HEK293 (cell line): Measurements from ENCODE around the gene PTGER2.

Experiments used
- ATF2 ChIP-seq: fragments of 450-650 bp; formaldehyde crosslinking; IDR thresholded peaks from 2 replicates; pipeline ENCODE4 v1.5.1; 2016; ENCODE audit warnings: missing biosample characterization, missing genetic modification characterization, low read depth
- GLIS2 ChIP-seq: fragments of 450-650 bp; formaldehyde crosslinking; IDR thresholded peaks from 2 replicates; pipeline ENCODE4 v1.5.1; 2016; ENCODE audit warnings: missing biosample characterization, missing genetic modification characterization
- HOXD13 ChIP-seq: sonication (generic); formaldehyde crosslinking; IDR thresholded peaks from 2 replicates; pipeline ENCODE4 v1.8.0; 2022; ENCODE audit warnings: missing genetic modification reagents, borderline replicate concordance
- ZBTB7A ChIP-seq: fragments of 450-650 bp; formaldehyde crosslinking; IDR thresholded peaks from 2 replicates; pipeline ENCODE4 v1.5.1; 2016; ENCODE audit warnings: low read depth, missing biosample characterization, missing genetic modification characterization
- ZBTB8A ChIP-seq: fragments of 450-650 bp; formaldehyde crosslinking; IDR thresholded peaks from 2 replicates; pipeline ENCODE4 v1.5.1; 2016; ENCODE audit warnings: missing biosample characterization, missing genetic modification characterization
- ZEB2 ChIP-seq: fragments of 450-650 bp; formaldehyde crosslinking; IDR thresholded peaks from 2 replicates; pipeline ENCODE4 v1.5.1; 2016; ENCODE audit warnings: missing biosample characterization, missing genetic modification characterization
- ZNF148 ChIP-seq: fragments of 450-650 bp; formaldehyde crosslinking; IDR thresholded peaks from 2 replicates; pipeline ENCODE4 v1.5.0; 2017; ENCODE audit warnings: missing biosample characterization, missing genetic modification characterization, borderline replicate concordance
- ZNF16 ChIP-seq: fragments of 450-650 bp; formaldehyde crosslinking; IDR thresholded peaks from 2 replicates; pipeline ENCODE4 v1.5.1; 2016; ENCODE audit warnings: low read depth, missing biosample characterization, missing genetic modification characterization
- ZNF211 ChIP-seq: fragments of 450-650 bp; formaldehyde crosslinking; IDR thresholded peaks from 2 replicates; pipeline ENCODE4 v1.5.1; 2016; ENCODE audit warnings: low read depth, missing biosample characterization, missing genetic modification characterization
- ZNF214 ChIP-seq: fragments of 450-650 bp; formaldehyde crosslinking; IDR thresholded peaks from 2 replicates; pipeline ENCODE4 v1.5.1; 2017; ENCODE audit warnings: missing biosample characterization, mild to moderate bottlenecking, missing genetic modification characterization, borderline replicate concordance
- ZNF223 ChIP-seq: fragments of 450-650 bp; formaldehyde crosslinking; IDR thresholded peaks from 2 replicates; pipeline ENCODE4 v1.5.1; 2016; ENCODE audit warnings: missing biosample characterization, missing genetic modification characterization
- ZNF266 ChIP-seq: fragments of 450-650 bp; formaldehyde crosslinking; IDR thresholded peaks from 2 replicates; pipeline ENCODE4 v1.5.1; 2016; ENCODE audit warnings: missing biosample characterization, missing genetic modification characterization, low read depth
- ZNF280D ChIP-seq: fragments of 450-650 bp; formaldehyde crosslinking; IDR thresholded peaks from 2 replicates; pipeline ENCODE4 v1.5.1; 2016; ENCODE audit warnings: missing biosample characterization, missing genetic modification characterization
- ZNF302 ChIP-seq: fragments of 450-650 bp; formaldehyde crosslinking; IDR thresholded peaks from 2 replicates; pipeline ENCODE4 v1.5.1; 2016; ENCODE audit warnings: missing biosample characterization, missing genetic modification characterization, low read depth
- ZNF37A ChIP-seq: fragments of 450-650 bp; IDR thresholded peaks from 2 replicates; pipeline ENCODE4 v1.5.1; 2018; ENCODE audit warnings: missing biosample characterization, missing genetic modification characterization
- ZNF518A ChIP-seq: fragments of 450-650 bp; formaldehyde crosslinking; conservative IDR thresholded peaks from 2 replicates; pipeline ENCODE4 v1.5.1; 2016; ENCODE audit warnings: low read depth, missing biosample characterization, missing genetic modification characterization
- ZNF530 ChIP-seq: fragments of 450-650 bp; formaldehyde crosslinking; IDR thresholded peaks from 2 replicates; pipeline ENCODE4 v1.5.1; 2016; ENCODE audit warnings: low read depth, missing biosample characterization, missing genetic modification characterization
- ZNF558 ChIP-seq: fragments of 450-650 bp; formaldehyde crosslinking; IDR thresholded peaks from 2 replicates; pipeline ENCODE4 v1.5.1; 2016; ENCODE audit warnings: missing biosample characterization, missing genetic modification characterization
- ZNF580 ChIP-seq: fragments of 450-650 bp; formaldehyde crosslinking; IDR thresholded peaks from 2 replicates; pipeline ENCODE4 v1.5.1; 2016; ENCODE audit warnings: missing biosample characterization, missing genetic modification characterization
- ZNF585B ChIP-seq: fragments of 450-650 bp; formaldehyde crosslinking; IDR thresholded peaks from 2 replicates; pipeline ENCODE4 v1.5.1; 2016; ENCODE audit warnings: missing biosample characterization, missing genetic modification characterization
- ZNF624 ChIP-seq: fragments of 450-650 bp; formaldehyde crosslinking; IDR thresholded peaks from 2 replicates; pipeline ENCODE4 v1.5.1; 2017; ENCODE audit warnings: missing biosample characterization, missing genetic modification characterization
- ZNF670 ChIP-seq: fragments of 450-650 bp; formaldehyde crosslinking; IDR thresholded peaks from 2 replicates; pipeline ENCODE4 v1.5.1; 2016; ENCODE audit warnings: missing biosample characterization, missing genetic modification characterization, low read depth
- ZNF701 ChIP-seq: fragments of 450-650 bp; formaldehyde crosslinking; IDR thresholded peaks from 2 replicates; pipeline ENCODE4 v1.5.1; 2016; ENCODE audit warnings: missing biosample characterization, missing genetic modification characterization
- ZNF704 ChIP-seq: fragments of 450-650 bp; formaldehyde crosslinking; IDR thresholded peaks from 2 replicates; pipeline ENCODE4 v1.5.1; 2016; ENCODE audit warnings: missing biosample characterization, missing genetic modification characterization
- ZSCAN16 ChIP-seq: fragments of 450-650 bp; formaldehyde crosslinking; IDR thresholded peaks from 2 replicates; pipeline ENCODE4 v1.5.1; 2016; ENCODE audit warnings: missing biosample characterization, missing genetic modification characterization

PTGER2 gene

GRCh38 chr14:52352061-52352491 lies 38.0 kb downstream of the PTGER2 start (continued):
- TF ChIP-seq ZBTB8A (tag by site-specific recombination), result 0 out of 2 replicates have a peak, but pooled peaks have one; percentile 15
- TF ChIP-seq ZNF670 (tag by site-specific recombination), result no peak
- TF ChIP-seq ZNF223 (tag by site-specific recombination), result no peak
- no peak for TF ChIP-seq GLIS2 (tag by site-specific recombination)
- TF ChIP-seq ZNF585B (tag by site-specific recombination), result no peak
- no peak for TF ChIP-seq ZNF704
- no peak for TF ChIP-seq ZNF214 (tag by site-specific recombination)
- TF ChIP-seq ZNF624 (tag by site-specific recombination), result no peak
- no peak for TF ChIP-seq ZNF211 (tag by site-specific recombination)
- TF ChIP-seq ZBTB7A (tag by site-specific recombination), result no peak
- no peak for TF ChIP-seq ZNF558 (tag by site-specific recombination)
- TF ChIP-seq ZNF302, result no peak
- TF ChIP-seq ZNF16, result no peak
- no peak; the same call in 1 of the 2 replicates for TF ChIP-seq ZNF518A (tag by site-specific recombination)
- TF ChIP-seq ZNF37A (tag by site-specific recombination), result no peak
- TF ChIP-seq ZSCAN16, result no peak
- TF ChIP-seq ZNF701, result no peak
- TF ChIP-seq ZNF148, result no peak
- TF ChIP-seq ATF2, result 0 out of 2 replicates have a peak, but pooled peaks have one; percentile 20
- TF ChIP-seq ZNF530 (tag by site-specific recombination), result no peak
- TF ChIP-seq ZEB2 (tag by site-specific recombination), result 0 out of 2 replicates have a peak, but pooled peaks have one; percentile 36
- TF ChIP-seq ZNF580 (tag by site-specific recombination), result peak; percentile 44; the same call in 1 of the 2 replicates
- no peak for TF ChIP-seq HOXD13 (CRISPR knock-in tag)
- no peak for TF ChIP-seq ZNF280D (tag by site-specific recombination)
- TF ChIP-seq ZNF266 (tag by site-specific recombination), result no peak
